KOPT-K1 (cell line): ENCODE results near the gene JSRP1.

Experiments used
- H3K27ac ChIP-seq: fragments of 200-600 bp; sonication (generic); 2 replicates; pipeline ENCODE4 v1.5.1; 2016; ENCODE audit warnings: antibody characterized with exemption, mild to moderate bottlenecking, low read depth, low read length; ENCODE audit not compliant: poor library complexity, severe bottlenecking
- H3K36me3 ChIP-seq: fragments of 200-600 bp; sonication (generic); 2 replicates; pipeline ENCODE4 v1.5.1; 2017; ENCODE audit warnings: antibody characterized with exemption, mild to moderate bottlenecking, low read length, moderate library complexity; ENCODE audit not compliant: insufficient read depth
- H3K9me3 ChIP-seq: fragments of 200-600 bp; sonication (generic); 2 replicates; pipeline ENCODE4 v1.5.1; 2017; ENCODE audit warnings: antibody characterized with exemption, low read length, mild to moderate bottlenecking; ENCODE audit not compliant: insufficient read depth, poor library complexity, severe bottlenecking

JSRP1 gene

DNA sequence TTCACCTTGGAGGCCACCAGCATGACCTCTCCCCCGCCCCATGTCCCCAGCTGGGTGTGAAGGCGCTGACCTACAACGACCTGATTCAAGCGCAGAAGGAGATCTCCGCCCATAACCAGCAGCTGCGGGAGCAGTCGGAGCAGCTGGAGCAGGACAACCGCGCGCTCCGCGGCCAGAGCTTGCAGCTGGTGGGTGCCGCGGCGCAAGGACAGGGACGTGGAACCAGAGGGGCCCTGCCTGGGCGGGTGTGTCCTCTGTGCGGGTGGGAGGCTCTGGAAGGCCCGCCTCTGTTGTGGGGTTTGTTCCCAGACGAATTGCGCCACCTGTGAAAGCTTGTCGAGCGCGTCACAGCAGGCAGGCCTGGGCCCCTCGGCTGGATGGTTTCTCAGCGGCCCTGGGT, 42.4 kb downstream of the JSRP1 start:
- Histone ChIP-seq H3K27ac (no peak overlapping the region), H3K36me3 (peaks cover 97% of the 10 kb centered on the region), H3K9me3 (no peaks in the 10 kb centered on the region)

DNA sequence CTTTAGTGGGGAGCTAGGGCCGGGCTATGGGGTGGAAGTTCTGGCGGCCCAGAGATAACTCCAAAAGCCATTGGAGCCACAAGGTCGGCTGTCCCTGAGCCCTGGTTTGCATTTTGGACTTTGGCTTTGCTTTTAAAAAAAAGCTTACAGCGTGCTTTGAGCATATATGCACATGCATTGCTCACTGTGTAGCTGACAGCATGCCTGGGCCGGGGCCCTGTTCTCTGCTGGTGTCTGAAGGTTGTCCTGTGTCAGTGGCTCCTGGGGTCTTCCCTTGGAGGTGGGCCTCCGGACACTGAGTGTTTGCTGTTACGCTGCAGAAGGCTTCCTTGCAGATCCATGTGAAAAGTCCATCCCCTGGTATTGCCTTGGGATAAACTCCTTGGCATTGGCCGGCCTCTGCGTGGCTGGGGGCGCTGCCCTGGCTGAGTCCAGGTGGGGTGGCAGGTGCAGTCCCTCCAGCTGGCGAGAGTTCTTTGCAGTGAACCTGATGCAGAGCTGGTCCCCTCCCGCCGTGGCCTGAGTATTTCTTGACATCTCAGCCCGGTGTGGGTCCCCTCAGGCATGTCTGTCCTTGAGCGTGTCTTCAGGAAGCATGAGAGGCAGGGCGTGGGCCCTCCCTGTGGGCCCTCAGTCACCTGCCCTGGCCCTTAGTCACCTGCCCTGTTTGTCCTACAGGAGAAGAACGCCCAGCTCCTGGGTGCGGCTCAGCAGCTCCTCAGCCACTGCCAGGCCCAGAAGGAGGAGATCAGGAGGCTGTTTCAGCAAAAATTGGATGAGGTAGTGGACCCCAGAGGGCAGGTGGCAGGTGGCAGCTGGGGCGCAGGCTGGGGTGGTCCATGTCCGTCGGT, 43.1 kb downstream of the JSRP1 start:
- Histone ChIP-seq H3K36me3 (peaks cover 100% of the 10 kb centered on the region), H3K9me3 (no peaks in the 10 kb centered on the region), H3K27ac (no peak overlapping the region)

DNA sequence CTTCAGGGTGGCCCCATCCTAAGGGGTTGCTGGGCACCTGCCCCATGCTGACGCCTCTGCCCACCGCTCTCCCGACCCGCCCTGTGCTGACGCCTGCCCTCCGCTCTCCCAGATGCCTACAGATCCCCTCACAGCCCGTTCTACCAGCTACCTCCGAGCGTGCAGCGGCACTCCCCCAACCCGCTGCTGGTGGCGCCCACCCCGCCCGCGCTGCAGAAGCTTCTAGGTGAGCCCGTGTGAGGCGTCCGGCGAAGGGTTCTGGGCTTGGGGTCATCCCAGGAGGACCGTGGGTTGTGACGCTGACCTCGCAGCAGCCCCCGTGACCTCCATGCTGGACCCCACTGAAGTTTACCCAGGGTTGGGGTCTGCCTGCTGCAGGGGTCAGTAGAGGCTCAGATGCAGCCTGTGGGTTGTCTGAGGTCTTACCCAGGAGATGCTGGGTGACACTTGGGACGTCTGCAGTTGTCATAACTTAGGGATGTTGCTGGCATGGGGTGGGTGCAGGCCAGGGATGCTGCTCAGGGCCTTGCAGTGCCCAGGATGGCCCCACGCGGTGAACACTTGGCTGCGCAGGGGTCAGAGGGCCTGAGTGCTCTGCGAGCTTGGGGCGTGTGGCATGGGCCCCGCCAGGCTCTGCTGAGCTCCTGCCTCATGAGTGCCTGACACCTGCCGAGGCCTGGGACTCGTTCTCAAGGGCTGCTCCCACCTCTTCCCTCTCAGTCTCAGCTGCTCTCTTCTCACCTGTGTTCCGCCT, 45.1 kb downstream of the JSRP1 start:
- peaks cover 100% of the 10 kb centered on the region for H3K36me3 ChIP-seq

DNA sequence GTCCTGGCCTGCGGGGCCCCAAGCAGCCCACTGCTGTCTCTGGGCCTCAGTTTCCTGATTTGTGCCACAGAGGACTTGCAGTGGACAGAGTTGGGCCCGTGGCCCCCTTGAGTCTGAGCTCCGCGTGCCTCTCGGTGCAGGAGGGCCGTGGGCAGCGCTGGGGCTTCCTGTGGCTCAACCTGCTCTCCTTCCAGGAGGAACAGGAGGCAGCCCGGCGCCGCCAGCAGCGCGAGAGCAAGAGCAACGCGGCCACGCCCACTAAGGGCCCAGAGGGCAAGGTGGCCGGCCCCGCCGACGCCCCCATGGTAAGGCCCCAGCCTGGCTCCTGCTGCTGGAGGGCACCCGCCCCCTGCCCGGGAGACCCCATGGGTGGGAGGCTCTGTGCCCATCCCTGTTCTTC, 46.0 kb downstream of the JSRP1 start:
- H3K9me3 ChIP-seq = no peaks in the 10 kb centered on the region
- H3K36me3 ChIP-seq = peaks cover 100% of the 10 kb centered on the region
- H3K27ac ChIP-seq = no peak overlapping the region

More for the DNA sequence above, 45.1 kb downstream of the JSRP1 start:
- H3K27ac ChIP-seq = no peak overlapping the region
- no peaks in the 10 kb centered on the region for H3K9me3 ChIP-seq

DNA sequence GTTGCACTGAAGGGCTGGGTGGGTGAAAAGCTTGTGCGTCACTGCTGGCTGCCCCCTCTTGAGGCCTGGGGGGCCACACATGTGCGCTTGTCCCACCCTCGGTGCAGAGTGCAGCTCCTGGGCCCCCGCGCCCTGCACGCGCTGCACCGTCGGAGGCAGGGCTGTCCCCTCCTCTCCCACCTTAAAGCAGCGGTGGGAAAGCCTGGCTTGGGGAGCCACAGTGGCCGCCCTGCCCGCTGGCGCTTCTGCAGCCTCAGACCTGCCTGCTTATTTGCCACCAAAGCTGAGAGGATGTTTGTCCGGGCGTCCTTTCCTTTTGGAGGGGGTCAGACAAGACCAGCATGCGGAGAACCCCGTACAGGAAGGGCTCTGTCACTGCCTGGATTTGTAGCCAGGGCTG, 46.8 kb downstream of the JSRP1 start:
- no peak overlapping the region for H3K27ac ChIP-seq
- H3K36me3 ChIP-seq = peaks cover 98% of the 10 kb centered on the region

DNA sequence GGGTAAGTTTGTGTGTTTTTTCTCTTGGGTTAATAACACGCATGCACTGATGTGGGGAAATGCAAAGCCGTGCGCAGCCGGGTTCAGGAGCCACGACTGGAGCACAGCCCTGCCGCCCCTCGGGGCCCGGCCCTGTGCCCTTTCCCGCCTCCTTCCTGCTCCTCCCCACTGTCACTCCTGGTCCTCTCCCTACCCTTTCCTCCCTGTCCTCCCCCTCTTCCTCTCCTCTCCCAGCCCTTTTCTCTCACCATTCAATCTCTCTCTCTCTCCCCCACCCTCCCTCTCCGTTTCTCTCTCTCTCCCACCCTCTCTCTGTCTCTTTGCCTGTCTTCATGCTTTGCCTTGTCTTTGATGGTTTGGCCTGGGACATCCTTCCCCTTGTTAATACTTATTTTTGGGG, 47.2 kb downstream of the JSRP1 start:
- no peak overlapping the region for H3K27ac ChIP-seq
- peaks cover 98% of the 10 kb centered on the region for H3K36me3 ChIP-seq
- H3K9me3 ChIP-seq = no peaks in the 10 kb centered on the region

More for the DNA sequence above, 46.8 kb downstream of the JSRP1 start:
- H3K9me3 ChIP-seq = no peaks in the 10 kb centered on the region

DNA sequence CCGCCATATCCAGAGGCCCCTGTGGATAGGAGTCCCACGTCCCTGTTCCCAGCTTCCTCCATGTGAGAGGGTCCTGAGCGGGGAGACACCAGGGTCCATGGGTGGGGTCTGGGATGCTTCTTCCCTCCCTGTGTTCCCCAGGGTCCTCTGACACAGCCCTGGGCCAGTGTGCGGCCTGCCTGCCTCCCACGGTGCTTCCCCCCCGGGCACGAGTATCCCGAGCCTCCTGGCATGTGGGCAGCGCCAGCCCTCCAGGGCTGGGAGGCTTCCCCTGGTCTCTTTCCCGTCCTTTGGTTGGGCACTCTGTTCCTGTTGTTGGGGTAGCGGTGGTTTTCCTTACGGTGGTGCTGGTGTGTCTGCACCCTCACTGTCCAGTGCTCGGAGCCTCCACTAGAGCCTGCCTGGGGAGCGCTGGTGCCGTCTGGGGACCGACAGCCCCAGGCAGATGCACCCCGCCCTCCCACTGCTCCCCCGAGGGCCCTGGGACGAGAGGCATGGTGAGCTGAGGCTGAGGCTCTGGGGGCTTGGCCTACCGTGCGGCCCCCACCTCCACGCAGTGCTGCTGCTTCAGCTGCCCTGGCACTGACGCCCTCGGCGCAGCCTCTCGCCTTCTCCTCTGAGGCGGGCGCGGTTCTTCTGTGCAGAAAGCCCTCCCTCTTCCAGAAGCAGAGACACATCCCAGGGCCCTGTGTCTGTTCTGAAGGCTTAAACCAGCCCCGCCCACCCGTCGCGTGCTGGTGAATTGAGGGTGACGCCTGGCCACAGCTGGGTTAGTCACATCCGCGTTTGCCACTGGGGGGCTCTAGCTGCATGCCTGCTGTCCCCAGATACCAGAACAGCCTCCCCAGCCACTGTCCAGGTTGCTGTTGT, 48.0 kb downstream of the JSRP1 start:
- no peak overlapping the region for H3K27ac ChIP-seq
- peaks cover 98% of the 10 kb centered on the region for H3K36me3 ChIP-seq
- no peaks in the 10 kb centered on the region for H3K9me3 ChIP-seq

DNA sequence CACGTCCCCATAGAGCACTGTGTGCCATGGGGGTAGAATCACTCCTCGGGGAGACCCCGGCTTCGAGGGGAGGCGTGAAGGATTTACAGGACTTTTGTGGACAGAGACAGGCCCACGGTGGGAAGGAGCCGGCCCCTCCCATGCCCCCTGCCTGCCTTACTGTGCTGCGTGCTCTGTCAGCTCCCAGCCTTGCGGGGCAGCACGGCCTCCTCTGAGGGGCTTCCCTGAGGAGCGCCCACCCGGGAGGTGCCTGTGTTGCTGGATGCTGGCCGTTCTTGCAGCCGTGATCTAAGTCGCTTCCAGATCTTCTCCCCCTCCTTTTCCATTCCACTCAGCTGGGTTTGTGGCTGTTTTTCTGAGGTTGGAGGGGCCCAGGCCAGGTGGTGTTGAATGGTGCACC, 49.2 kb downstream of the JSRP1 start:
- H3K9me3 ChIP-seq = no peaks in the 10 kb centered on the region
- H3K36me3 ChIP-seq = peaks cover 97% of the 10 kb centered on the region
- H3K27ac ChIP-seq = no peak overlapping the region

DNA sequence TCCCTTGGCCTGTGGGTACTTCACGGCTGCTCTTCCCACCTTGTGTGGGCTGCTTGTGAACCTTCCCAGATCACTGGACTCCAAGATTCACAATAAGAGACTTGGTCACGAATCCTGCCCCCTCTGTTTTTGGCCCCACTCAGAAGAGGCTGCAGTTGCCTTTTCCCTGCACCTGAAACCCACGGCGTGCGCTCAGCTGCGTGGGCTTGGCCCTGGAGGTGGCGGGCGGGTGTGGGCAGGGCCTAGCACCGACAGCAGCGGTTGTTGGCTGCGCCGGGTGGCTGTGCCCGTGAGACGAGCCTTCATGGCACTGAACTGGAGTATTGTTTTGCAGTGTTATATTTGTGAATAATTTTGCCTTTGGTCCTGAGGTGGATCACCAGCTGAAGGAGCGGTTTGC, 53.9 kb downstream of the JSRP1 start:
- Histone ChIP-seq H3K27ac (no peak overlapping the region), H3K36me3 (peaks cover 92% of the 10 kb centered on the region), H3K9me3 (no peaks in the 10 kb centered on the region)
